DMS79 (cell line): ENCODE results near the gene C16orf86.

ENCODE experiments used
- DNase-seq: peaks from one replicate; lab custom pipeline; 2025; lab: John Stamatoyannopoulos, UW

Gene C16orf86

DNA sequence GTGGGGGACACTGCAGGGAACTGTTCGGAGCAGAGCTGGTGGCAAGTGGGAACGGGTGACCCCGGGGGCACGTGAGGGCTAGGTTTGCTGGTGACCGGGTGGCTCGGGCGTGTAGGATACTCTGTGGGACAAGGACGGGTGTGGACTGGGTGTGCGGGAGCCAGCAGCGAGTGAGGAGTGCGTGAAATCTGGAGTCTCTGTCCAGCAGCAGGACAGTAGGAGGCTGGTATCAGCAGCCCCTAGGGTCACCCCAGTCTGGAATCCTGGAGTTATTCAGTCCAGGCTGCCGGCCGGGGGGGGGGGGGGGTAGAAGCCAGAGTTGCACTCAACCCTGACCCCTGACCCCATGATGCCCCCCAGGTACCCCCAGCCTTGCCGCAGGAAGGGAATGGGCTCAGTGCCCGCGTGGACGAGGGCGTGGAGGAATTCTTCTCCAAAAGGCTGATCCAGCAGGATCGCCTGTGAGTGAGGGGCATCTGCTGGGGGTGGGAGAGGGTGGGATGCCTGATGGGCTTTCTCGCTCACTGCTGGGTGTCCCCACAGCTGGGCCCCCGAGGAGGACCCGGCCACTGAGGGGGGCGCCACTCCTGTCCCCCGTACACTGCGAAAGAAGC is 12.7 kb upstream of the C16orf86 start:
- DNase-seq = no peak

DNA sequence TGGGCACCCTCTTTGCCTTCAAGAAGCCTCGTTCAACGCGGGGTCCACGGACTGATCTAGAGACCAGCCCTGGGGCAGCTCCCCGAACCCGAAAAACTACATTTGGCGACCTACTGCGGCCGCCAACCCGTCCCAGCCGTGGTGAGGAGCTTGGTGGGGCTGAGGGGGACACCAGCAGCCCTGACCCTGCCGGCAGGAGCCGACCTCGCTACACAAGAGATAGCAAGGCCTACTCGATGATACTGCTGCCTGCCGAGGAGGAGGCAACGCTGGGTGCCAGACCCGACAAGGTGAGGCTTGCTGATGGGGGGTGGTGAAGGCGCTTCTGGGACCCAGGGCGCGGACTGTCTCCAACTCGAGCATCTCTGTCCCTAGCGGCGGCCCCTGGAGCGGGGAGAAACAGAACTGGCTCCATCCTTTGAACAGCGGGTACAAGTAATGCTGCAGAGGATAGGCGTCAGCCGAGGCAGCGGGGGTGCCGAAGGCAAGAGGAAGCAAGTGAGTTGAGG is 12.2 kb upstream of the C16orf86 start:
- no peak for DNase-seq

DNA sequence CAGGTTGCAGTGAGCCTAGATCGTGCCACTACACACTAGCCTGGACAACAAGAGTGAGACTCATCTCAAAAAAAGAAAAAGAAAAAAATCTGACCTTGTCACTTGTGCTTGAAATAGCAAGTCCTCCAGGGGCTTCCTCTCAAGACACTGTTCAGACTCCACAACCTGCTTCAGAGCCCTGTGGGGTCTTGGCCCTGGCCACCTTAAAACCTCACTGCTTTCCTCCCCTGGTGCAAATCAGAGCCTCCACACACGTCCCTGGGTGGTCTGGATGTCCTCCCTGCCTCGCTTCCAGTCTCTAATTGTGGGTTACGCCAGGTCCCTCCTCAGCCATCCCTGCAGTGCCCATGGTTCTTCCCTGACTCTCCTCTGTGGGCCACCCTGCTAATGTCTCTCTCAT is 11.3 kb upstream of the C16orf86 start:
- no peak for DNase-seq

GRCh38 chr16:67656344-67657016 is 10.1 kb upstream of the C16orf86 start:
- no peak for DNase-seq

DNA sequence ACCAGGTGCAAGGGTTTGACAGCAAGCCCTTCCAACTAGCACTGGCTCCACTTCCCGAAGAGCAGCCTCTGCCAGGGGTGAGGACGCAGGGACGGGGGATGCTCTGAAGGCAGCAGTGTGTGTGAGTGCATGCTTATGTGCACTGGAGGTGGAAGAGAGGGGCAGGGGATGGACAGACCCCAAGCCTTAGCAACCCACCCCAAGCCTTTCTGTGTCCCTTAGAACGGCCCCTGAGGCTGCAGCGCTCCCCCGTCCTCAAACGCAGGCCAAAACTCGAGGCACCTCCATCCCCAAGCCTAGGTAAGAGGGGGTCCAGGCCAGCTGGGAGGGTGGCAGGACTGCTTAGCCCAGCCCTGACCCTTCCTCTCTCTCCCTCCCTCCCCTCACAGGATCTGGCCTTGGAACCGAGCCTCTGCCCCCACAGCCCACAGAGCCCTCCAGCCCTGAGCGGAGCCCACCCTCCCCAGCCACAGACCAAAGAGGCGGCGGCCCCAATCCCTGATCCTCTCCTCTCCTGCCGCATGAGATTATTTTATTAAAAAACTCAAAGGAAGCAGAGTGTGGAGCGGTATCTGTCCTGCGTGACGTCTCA is 9.5 kb upstream of the C16orf86 start:
- no peak for DNase-seq

DNA sequence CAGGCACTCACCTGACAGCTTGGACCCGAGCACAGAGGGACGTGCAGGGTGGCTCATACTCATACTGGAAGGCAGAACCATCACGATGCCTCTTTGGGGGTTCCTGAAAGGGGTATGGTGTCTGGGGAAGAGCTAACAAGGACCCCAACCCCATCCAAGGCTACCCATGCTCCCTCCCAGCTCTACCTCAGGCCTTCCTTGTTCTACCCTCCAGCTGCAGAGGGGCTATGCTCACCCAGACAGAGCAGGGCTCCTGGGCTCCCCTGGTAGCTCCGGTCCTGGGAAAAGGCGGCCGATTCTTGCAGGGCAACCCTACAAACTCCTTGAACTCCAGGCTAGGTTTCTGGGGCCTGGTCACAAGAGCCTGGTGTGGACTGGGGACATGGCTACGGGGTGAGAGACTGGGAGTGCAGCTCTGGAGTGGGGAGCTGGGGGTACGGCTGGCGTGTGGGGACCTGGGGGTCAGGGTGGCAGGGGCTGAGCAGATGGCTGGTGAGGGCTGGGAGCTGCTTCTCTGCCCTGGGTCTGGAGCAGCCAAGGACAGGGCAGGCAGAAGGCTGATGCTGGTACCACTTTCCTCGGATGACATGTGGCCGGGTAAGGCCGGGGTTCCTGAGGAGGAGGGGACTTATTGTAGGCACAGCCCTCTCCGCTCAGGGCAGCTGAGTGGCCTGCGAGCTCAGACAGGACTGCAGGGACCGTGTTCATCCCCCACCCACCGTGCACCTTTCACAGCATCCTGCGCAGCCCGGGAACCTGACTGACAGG is 8.7 kb upstream of the C16orf86 start:
- no peak for DNase-seq

DNA sequence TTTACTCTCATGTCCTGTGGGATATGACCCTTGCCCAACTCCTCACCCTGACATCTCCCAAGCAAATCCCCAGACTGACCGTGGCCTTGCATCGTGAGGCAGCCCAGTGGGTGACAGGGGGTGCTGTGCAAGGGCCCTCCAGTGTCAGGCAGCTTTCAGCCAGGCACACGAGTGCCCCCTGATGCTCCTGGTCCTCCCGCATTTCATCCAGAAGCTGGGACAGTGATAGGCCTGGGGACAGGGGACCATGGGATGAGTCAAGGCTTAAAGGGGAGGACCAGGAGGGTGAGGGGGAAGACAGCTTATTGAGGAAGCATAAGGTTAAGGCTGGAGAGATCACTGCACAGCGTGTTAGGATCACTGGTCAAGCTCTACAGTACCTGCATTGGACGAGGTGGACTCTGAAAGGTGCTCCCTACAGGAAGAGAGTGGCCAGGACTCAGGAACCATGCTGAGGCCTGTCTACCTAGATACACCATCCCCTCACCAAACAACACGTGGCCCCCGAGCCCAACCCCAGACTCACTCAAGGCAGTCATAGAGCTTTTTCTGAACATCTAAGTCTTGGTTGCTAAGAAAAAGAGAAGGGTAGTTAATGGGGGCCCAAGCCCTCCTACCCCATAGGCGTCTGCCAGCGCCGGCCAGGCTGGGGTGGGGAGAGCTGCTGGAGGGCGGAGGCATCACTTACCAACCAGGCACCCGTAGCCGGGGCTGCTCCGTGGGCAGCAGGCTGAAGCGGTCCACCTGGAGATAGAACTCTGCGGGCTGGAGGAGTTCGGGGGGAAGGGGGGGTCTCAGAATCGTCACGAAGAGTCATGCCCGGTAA is 7.6 kb upstream of the C16orf86 start:
- no peak for DNase-seq

DNA sequence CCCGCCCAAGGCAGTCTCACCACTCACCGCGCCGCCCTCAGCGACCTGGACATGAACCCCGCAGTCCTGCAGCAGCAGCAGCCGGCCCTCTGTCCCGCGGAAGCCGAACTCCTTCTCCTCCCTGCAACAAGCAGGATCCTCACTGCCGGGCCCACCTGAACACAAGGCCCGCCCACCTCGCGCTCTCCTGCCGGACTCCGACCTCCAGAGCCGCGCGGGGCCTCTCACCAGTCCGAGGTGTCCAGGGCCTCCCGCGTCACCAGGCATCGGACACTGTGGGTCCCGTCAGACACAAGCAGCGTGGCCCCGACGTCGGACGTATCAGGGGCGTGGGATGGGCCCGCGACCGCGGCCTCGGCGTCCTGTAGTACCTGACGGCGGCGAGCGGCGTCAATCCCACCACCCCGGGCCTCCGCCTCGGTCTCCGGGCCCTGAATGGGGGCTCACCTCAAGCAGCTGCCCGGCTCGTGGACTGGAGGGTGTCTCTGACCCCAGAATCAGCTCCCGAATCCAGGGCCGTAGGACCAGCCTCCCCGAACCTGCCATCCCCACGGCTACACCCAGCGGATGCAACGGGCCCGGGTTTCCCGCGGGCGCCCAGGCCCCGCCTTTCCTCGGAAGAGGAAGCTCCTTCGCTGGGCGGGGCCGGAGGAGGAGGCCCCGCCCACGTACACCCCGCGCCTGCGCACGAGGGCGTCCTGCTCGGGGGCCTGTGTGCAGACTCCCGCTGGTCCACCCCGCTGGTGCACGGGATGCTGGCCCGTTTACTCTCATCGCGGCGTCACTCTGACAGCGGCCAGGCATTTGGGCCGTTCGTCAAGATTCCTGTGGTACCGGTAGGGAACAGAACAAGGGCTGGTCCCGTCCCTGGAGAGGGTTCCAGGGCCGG is 6.7 kb upstream of the C16orf86 start, which contains the start of gene ACD:
Gene ACD (minus strand): TSS at position 586 of the 889 bp plus-strand sequence. CDS start 40 bp downstream, at position 546.
- peak; percentile 50 for DNase-seq

DNA sequence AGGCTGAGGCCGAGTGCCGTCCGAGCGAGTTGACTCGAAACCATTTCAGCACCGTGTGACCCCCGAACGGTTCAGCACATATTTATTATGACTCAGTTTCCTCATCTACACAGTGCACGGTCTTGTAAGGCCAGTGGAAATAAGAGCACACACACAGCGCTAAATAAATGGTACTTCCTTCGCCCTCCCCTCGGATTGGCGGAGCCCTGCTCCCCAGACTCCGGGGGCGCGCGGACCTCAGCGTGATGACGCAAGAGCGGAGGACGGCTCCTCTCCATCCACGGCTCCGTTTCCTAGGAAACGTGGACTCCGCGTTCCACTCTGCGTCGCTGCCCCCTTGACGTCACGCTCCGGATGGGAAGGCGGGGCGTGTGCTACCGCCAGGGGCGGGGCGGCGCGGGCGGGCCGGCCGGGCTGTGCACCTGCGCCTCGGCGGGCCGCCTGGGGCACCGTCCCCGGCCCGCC is 6.0 kb upstream of the C16orf86 start, which contains the start of gene PARD6A:
Gene PARD6A (plus strand): TSS at position 397 of the 465 bp plus-strand sequence. CDS start 79 bp downstream, outside the sequence.
- DNase-seq = peak; percentile 82

GRCh38 chr16:67661101-67661761 is 5.4 kb upstream of the C16orf86 start:
- DNase-seq = no peak

GRCh38 chr16:67661886-67662652 is 4.5 kb upstream of the C16orf86 start:
- DNase-seq = no peak

- DNase-seq = no peak
Measured at GRCh38 chr16:67662653-67663010, 4.0 kb upstream of the C16orf86 start.

GRCh38 chr16:67663151-67663876 is 3.3 kb upstream of the C16orf86 start:
- DNase-seq = no peak

- DNase-seq = no peak
Measured at GRCh38 chr16:67663877-67664222, 2.8 kb upstream of the C16orf86 start.

DNA sequence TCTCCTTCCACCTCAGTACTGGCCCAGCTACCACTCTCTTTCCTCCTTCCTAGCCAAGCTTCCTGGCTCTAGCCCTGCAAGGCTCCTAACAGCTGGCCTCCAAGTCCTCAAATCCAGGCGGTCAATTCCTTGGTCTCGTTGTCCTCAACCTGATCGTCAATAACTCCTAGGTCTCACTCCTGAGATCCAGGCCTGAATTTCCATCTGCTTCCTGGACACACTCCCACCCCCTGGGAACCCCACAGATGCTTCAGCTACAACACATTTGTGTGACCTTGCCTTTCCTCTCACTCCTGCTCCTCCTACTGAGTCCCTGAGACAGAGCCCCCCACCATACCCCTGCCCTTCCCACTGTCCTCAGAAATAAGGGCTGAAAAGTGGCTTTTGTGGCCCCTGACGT is 2.4 kb upstream of the C16orf86 start:
- DNase-seq = no peak

GRCh38 chr16:67664871-67665270 is 1.7 kb upstream of the C16orf86 start:
- DNase-seq = no peak

DNA sequence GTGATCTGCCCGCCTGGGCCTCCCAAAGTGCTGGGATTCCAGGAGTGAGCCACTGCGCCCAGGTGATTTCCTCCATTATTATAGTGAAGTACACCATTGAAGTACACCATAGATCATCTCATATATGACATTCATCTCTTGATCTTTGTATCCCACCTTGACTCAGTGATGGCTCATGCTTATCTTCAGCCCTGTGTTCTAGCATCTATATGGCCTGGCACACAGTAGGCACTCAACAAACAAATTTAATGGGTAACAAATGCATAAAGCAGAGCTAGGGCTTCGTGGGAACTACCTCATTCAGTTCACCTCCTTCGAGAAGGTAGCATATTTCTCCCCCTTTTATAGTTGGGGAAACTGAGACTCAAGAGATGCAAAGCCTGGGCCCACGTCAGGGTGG is 1.0 kb upstream of the C16orf86 start:
- DNase-seq = no peak

DNA sequence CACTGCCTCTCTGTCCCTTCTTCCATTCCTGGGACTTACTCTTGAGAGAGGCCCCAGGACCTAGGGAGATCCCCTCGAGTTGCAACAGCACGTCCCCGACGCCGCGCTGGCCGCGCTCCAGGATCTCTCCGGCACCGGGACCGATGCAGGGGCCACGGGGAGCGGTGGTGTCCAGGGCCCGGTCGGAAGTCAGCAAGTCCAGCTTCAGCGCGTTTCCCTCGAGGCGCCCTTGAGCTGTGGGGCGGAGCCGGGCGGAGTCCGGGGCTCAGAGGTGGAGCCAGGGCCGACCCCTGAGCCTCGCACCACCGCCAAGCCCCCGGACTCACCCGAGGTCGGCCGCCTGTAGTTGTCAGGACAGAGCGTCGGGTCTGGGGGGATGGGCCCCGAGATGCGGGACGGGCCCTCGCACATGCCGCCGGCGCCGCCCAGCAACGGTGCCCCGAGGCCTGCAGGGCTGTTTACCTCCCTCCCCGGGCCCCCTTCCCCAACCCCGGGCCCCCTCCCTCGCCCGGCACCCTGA is 522 bp upstream of the C16orf86 start:
- no peak for DNase-seq
